K562 (cell line): ENCODE measurements around the gene FGFBP3.

ENCODE experiments used
- ZNF217 ChIP-seq: sonication (generic); formaldehyde crosslinking; IDR thresholded peaks from 2 replicates; pipeline ENCODE4 v1.8.0; 2022; ENCODE audit warnings: mild to moderate bottlenecking, missing genetic modification reagents
- TF ChIP-seq, protein P1 (sequence below): fragments of 250-450 bp; sonication (Bioruptor Pico); IDR thresholded peaks from 2 replicates; pipeline ENCODE4 v1.8.0; 2022; ENCODE audit warnings: moderate library complexity, mild to moderate bottlenecking, inconsistent platforms

DNA sequence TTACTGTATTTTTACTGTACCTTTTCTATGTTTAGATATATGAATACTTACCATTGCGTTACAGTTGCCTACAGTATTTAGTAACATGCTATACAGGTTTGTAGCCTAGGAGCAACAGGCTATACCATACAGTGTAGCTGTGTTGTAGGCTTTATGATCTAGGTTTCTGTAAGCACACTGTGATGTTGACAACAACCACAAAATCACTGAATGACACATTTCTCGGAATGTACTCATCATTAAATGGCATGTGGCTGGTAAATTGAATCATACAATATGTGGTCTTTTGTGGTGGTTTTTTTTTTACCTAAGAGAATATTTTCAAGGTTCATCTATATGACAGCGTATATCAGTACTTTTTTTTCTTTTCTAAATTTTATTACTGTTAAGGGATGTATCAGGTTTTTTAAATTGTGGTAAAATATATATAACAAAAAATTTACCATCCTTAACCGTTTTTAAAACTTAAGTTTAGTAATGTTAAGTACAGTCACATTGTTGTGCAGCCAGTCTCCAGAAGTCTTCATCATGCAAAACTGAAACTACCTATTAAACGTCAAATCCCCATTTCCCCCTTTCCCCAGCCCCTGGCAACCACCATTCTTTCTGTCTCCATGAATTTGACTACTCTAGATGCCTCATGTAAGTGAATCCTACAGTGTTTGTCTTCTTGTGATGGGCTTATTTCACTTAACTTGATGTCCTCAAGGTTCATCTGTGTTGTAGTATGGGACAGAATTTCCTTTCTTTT lies 35.8 kb upstream of the FGFBP3 start:
- TF ChIP-seq ZNF217 (CRISPR knock-in tag), result no peak
- TF ChIP-seq, protein P1, sequence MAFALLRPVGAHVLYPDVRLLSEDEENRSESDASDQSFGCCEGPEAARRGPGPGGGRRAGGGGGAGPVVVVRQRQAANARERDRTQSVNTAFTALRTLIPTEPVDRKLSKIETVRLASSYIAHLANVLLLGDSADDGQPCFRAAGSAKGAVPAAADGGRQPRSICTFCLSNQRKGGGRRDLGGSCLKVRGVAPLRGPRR (CRISPR knock-in tag), result no peak
